WERI-Rb-1 (cell line): ENCODE results near the gene RNF212.

ENCODE experiments used
- DNase-seq: peaks from one replicate; pipeline ENCODE4 v3.0.0-alpha.2; 2020
- H3K27ac ChIP-seq: fragments of 250-450 bp; sonication (Bioruptor Pico); 2 replicates; pipeline ENCODE4 v1.5.1; 2020; ENCODE audit warnings: mild to moderate bottlenecking, moderate library complexity
- H3K27me3 ChIP-seq: fragments of 250-450 bp; sonication (Bioruptor Pico); 2 replicates; pipeline ENCODE4 v1.5.1; 2021; ENCODE audit warnings: mild to moderate bottlenecking, low read depth, moderate library complexity; ENCODE audit not compliant: insufficient read depth, severe bottlenecking
- H3K36me3 ChIP-seq: fragments of 250-450 bp; sonication (Bioruptor Pico); 2 replicates; pipeline ENCODE4 v1.5.1; 2020; ENCODE audit warnings: mild to moderate bottlenecking, moderate library complexity
- H3K4me3 ChIP-seq: 2 replicates; pipeline ENCODE4 v1.5.1; 2011; ENCODE audit warnings: low read depth, mild to moderate bottlenecking, control low read depth, low read length
- H3K9me3 ChIP-seq: fragments of 250-450 bp; sonication (Bioruptor Pico); 2 replicates; pipeline ENCODE4 v1.5.1; 2021; ENCODE audit warnings: mild to moderate bottlenecking, moderate library complexity; ENCODE audit not compliant: severe bottlenecking
- TF ChIP-seq, protein P1 (sequence below): IDR thresholded peaks from 2 replicates; pipeline ENCODE4 v1.5.1; 2011; ENCODE audit warnings: low read depth, mild to moderate bottlenecking, control low read depth, inconsistent platforms, low read length

The RNF212 gene

GRCh38 chr4:1137850-1138249, 24.5 kb upstream of the RNF212 start:
- no peak overlapping the region for H3K4me3 ChIP-seq
- no peak for DNase-seq
- H3K36me3 ChIP-seq: no peaks in the 10 kb centered on the region
- no peak overlapping the region for H3K27ac ChIP-seq
- H3K9me3 ChIP-seq: peaks cover 15% of the 10 kb centered on the region
- TF ChIP-seq, protein P1, sequence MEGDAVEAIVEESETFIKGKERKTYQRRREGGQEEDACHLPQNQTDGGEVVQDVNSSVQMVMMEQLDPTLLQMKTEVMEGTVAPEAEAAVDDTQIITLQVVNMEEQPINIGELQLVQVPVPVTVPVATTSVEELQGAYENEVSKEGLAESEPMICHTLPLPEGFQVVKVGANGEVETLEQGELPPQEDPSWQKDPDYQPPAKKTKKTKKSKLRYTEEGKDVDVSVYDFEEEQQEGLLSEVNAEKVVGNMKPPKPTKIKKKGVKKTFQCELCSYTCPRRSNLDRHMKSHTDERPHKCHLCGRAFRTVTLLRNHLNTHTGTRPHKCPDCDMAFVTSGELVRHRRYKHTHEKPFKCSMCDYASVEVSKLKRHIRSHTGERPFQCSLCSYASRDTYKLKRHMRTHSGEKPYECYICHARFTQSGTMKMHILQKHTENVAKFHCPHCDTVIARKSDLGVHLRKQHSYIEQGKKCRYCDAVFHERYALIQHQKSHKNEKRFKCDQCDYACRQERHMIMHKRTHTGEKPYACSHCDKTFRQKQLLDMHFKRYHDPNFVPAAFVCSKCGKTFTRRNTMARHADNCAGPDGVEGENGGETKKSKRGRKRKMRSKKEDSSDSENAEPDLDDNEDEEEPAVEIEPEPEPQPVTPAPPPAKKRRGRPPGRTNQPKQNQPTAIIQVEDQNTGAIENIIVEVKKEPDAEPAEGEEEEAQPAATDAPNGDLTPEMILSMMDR: no peak
- H3K27me3 ChIP-seq: no peaks in the 10 kb centered on the region

GRCh38 chr4:1137063-1137776, 23.9 kb upstream of the RNF212 start:
- H3K9me3 ChIP-seq: peaks cover 12% of the 10 kb centered on the region
- no peaks in the 10 kb centered on the region for H3K27me3 ChIP-seq
- H3K36me3 ChIP-seq: no peaks in the 10 kb centered on the region
- DNase-seq: no peak
- H3K27ac ChIP-seq: no peak overlapping the region
- no peak overlapping the region for H3K4me3 ChIP-seq
- TF ChIP-seq, protein P1: no peak

DNA sequence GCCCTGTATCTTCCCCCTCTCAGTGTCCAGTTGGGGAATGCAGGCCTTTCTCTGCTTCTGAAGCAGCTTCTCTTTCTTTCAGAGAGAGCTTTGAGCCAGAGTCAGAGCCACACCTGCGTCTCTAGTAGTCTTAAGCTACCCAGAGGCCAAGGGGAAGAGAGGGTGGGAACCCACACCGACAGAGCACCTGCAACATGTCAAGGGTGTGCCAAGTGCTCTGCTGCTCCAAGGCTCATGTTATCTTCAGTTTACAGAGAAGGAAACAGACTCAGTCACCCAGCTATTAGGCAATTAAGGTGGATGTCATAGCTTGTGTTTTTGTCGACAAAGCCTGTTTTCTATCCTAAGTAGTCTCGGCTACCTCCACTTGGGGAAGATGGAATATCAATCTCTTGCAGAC, 22.7 kb upstream of the RNF212 start:
- H3K4me3 ChIP-seq: no peak overlapping the region
- no peaks in the 10 kb centered on the region for H3K27me3 ChIP-seq
- no peaks in the 10 kb centered on the region for H3K36me3 ChIP-seq
- peaks cover 2% of the 10 kb centered on the region for H3K9me3 ChIP-seq
- TF ChIP-seq, protein P1: no peak
- H3K27ac ChIP-seq: no peak overlapping the region
- no peak for DNase-seq

DNA sequence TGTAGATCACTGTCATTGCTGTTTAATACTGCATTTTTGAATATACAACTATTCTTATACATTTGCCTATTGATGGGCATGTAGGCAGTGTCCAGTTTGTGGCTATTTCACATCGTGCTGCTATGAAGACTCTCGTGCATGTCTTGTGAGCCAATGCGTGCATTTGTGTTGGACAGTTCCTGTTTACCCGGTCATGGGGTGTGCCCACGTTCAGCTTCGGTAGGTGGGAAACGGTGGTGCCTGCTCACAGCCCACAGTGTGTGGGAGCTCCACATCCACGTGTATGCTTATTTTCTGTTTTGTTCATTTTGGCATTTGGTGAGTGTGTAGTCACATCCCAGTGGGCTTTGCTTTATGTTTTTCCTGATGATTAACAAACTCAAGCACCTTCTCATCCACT, 19.7 kb upstream of the RNF212 start:
- Histone ChIP-seq H3K4me3 (no peak overlapping the region), H3K36me3 (no peaks in the 10 kb centered on the region), H3K9me3 (no peaks in the 10 kb centered on the region), H3K27ac (no peak overlapping the region), H3K27me3 (no peaks in the 10 kb centered on the region)
- TF ChIP-seq, protein P1: no peak
- no peak for DNase-seq

DNA sequence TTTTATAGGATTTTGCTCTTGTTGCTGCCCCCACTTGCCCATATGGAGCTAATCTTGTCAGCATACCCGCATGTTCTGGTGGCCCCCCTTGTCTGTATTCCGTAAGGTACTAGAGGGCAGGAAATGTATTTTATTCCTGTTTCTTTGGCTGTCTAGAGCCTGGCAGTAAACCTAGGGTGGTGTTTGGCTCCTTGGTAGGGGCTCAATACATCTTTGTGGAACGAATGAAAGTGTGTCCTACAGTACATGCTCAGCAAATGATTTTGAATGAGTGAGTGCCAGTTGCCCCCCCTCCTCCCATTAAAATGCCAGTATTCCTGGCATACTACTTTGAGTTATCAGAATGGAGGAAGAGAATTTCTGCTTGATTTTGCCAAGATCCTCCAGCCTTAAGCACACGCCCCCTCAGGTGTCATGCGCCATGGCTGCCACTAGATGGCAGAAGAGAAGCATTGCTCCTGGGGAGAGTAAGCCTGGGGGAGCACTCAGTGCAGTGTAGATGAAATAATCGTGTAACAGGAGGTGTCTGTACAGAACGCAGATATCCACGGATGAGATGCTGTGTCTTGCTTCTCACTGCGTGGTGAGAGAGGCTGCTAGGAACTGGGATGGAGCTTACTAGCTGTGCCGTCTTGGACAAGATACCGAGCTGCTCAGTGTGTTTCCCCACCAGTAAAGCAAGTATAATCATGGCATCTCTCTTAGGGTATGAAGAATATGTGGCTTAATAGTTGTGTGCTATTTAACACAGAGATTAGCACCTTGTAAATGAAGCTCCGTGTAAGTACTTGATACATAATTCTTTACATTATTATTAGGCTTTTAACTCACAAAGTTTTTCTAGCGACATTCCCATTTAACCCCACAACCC, 17.2 kb upstream of the RNF212 start:
- no peaks in the 10 kb centered on the region for H3K27me3 ChIP-seq
- no peak overlapping the region for H3K4me3 ChIP-seq
- TF ChIP-seq, protein P1: peak; percentile 97
- peak; percentile 77 for DNase-seq
- H3K36me3 ChIP-seq: no peaks in the 10 kb centered on the region
- peaks cover 2% of the 10 kb centered on the region for H3K9me3 ChIP-seq
- no peak overlapping the region for H3K27ac ChIP-seq
